ENCODE results near the gene CDC6.

- TF ChIP-seq ZNF350 (tag by site-specific recombination; IDR thresholded peaks at IDR 0.05), result no peak
- no peak for TF ChIP-seq ZBTB20 (tag by site-specific recombination; IDR thresholded peaks at IDR 0.05)
Observed at GRCh38 chr17:40283662-40284061, 4.0 kb upstream of the CDC6 start.

Measured in HEK293 (cell line).